Liver (tissue), 9 donors: Measurements from ENCODE around the gene MAPKAP1. TPM values are rescaled to one million over a fixed set of nuclear protein-coding genes. Genes with fewer than 3 reads are reported as not detected.

Source experiments
- DNase-seq: peaks from one replicate; pipeline ENCODE4 v3.0.0-alpha.2; 2017; ENCODE audit warnings: low spot score
- H3K27ac ChIP-seq, 2 donors: one replicate each; pipeline ENCODE4 v1.7.0; 2013; ENCODE audit warnings: inconsistent platforms in 2 of 2, low read length in 2 of 2, control low read depth in 1 of 2, low read depth in 1 of 2, mild to moderate bottlenecking in 1 of 2
- H3K27me3 ChIP-seq, 4 donors: one replicate each; pipeline versions ENCODE4 v1.6.1 to v1.7.0; 2013; ENCODE audit warnings: low read length in 3 of 4, inconsistent platforms in 1 of 4, mild to moderate bottlenecking in 1 of 4, moderate library complexity in 1 of 4; ENCODE audit not compliant: control insufficient read depth in 4 of 4, insufficient read depth in 4 of 4
- H3K36me3 ChIP-seq, 4 donors: one replicate each; pipeline versions ENCODE4 v1.6.1 to v1.7.0; 2013; ENCODE audit warnings: low read length in 3 of 4, mild to moderate bottlenecking in 3 of 4, low read depth in 1 of 4, moderate library complexity in 1 of 4; ENCODE audit not compliant: control insufficient read depth in 4 of 4, insufficient read depth in 3 of 4
- H3K4me1 ChIP-seq, 4 donors: one replicate each; pipeline versions ENCODE4 v1.6.1 to v1.7.0; 2013; ENCODE audit warnings: low read length in 3 of 4, mild to moderate bottlenecking in 3 of 4, moderate library complexity in 1 of 4; ENCODE audit not compliant: control insufficient read depth in 4 of 4, insufficient read depth in 4 of 4
- H3K4me3 ChIP-seq, 3 donors: one replicate each; pipeline versions ENCODE4 v1.6.1 to v1.7.0; 2013; ENCODE audit warnings: low read length in 3 of 3, control low read depth in 1 of 3, low read depth in 1 of 3, mild to moderate bottlenecking in 1 of 3
- H3K9ac ChIP-seq, 2 donors: one replicate each; pipeline ENCODE4 v1.7.0; 2013; ENCODE audit warnings: low read length in 2 of 2, mild to moderate bottlenecking in 2 of 2, moderate library complexity in 2 of 2, control low read depth in 1 of 2, low read depth in 1 of 2
- H3K9me3 ChIP-seq, 4 donors: one replicate each; pipeline versions ENCODE4 v1.6.1 to v1.7.0; 2013; ENCODE audit warnings: low read length in 3 of 4; ENCODE audit not compliant: control insufficient read depth in 4 of 4
- EGR1 ChIP-seq, 2 donors: IDR thresholded peaks; 2 replicates each; pipeline ENCODE4 v1.6.1; 2016 to 2018; ENCODE audit warnings: antibody characterized with exemption in 2 of 2, low read depth in 2 of 2
- FOXA1 ChIP-seq: IDR thresholded peaks from 2 replicates; pipeline ENCODE4 v1.6.1; 2016; ENCODE audit warnings: antibody characterized with exemption
- FOXA2 ChIP-seq: IDR thresholded peaks from 2 replicates; pipeline ENCODE4 v1.6.1; 2016; ENCODE audit warnings: antibody characterized with exemption
- GABPA ChIP-seq, 2 donors: IDR thresholded peaks in 1 of 2; conservative IDR thresholded peaks in 1 of 2; 2 replicates each; pipeline ENCODE4 v1.6.1; 2016; ENCODE audit warnings: antibody characterized with exemption in 2 of 2, mild to moderate bottlenecking in 1 of 2, moderate library complexity in 1 of 2
- HNF4A ChIP-seq, 2 donors: conservative IDR thresholded peaks; 2 replicates each; pipeline ENCODE4 v1.6.1; 2016; ENCODE audit warnings: antibody characterized with exemption in 2 of 2, mild to moderate bottlenecking in 2 of 2
- JUND ChIP-seq, 2 donors: IDR thresholded peaks; 2 replicates each; pipeline ENCODE4 v1.6.1; 2016; ENCODE audit warnings: antibody characterized with exemption in 2 of 2
- NR2F2 ChIP-seq: IDR thresholded peaks from 2 replicates; pipeline ENCODE4 v1.6.1; 2016; ENCODE audit warnings: antibody characterized with exemption
- RAD21 ChIP-seq, 2 donors: IDR thresholded peaks; 2 replicates each; pipeline ENCODE4 v1.6.1; 2016; ENCODE audit warnings: antibody characterized with exemption in 2 of 2, mild to moderate bottlenecking in 2 of 2
- RXRA ChIP-seq, 2 donors: IDR thresholded peaks; 2 replicates each; pipeline ENCODE4 v1.6.1; 2017 to 2018; ENCODE audit warnings: antibody characterized with exemption in 2 of 2, mild to moderate bottlenecking in 1 of 2
- SP1 ChIP-seq: IDR thresholded peaks from 2 replicates; pipeline ENCODE4 v1.6.1; 2018; ENCODE audit warnings: antibody characterized with exemption, mild to moderate bottlenecking
- TAF1 ChIP-seq: conservative IDR thresholded peaks from 2 replicates; pipeline ENCODE4 v1.6.1; 2016; ENCODE audit warnings: antibody characterized with exemption, mild to moderate bottlenecking
- YY1 ChIP-seq: IDR thresholded peaks from 2 replicates; pipeline ENCODE4 v1.6.1; 2016; ENCODE audit warnings: antibody characterized with exemption, mild to moderate bottlenecking
- WGBS: extraction: QIAGEN DNeasy Blood & Tissue Kit; methylation state at CpG from one replicate; pipeline ENCODE4 v1.1.7; 2013; 5-methylcytosine and 5-hydroxymethylcytosine counted together
- polyA plus RNA-seq, 2 donors: library from polyadenylated mRNA; stranded (reverse) in 1 of 2; unstranded in 1 of 2; fragments of 200-250 nt in 1 of 2; fragments of >200 nt in 1 of 2; fragmentation: Nextera tagmentation in 1 of 2; extraction: Ambion mirVana in 1 of 2; gene quantifications; one replicate each; pipeline versions ENCODE4 v1.2.1 to v1.2.3, GENCODE V29; 2013 to 2015
- total RNA-seq, 2 donors: library from RNA; depleted of rRNA; stranded (reverse); fragments of >200 nt; gene quantifications; one replicate each; pipeline ENCODE4 v1.2.3, GENCODE V29; 2014
- TF ChIP-seq, protein P1 (sequence below): IDR thresholded peaks from 2 replicates; pipeline ENCODE4 v1.6.1; 2016; ENCODE audit warnings: antibody characterized with exemption
- TF ChIP-seq, protein P2 (sequence below): IDR thresholded peaks from 2 replicates; pipeline ENCODE4 v1.6.1; 2016; ENCODE audit warnings: antibody characterized with exemption, mild to moderate bottlenecking
- TF ChIP-seq, protein P3 (sequence below): IDR thresholded peaks from 2 replicates; pipeline ENCODE4 v1.6.1; 2016; ENCODE audit warnings: antibody characterized with exemption
- TF ChIP-seq, protein P4 (sequence below): IDR thresholded peaks from 2 replicates; pipeline ENCODE4 v1.6.1; 2016; ENCODE audit warnings: antibody characterized with exemption
- TF ChIP-seq, protein P5 (sequence below): fragments of 150-350 bp; IDR thresholded peaks from 2 replicates; pipeline ENCODE4 v1.5.1; 2017; ENCODE audit warnings: improper control_type of control experiment, low read depth, low read length; ENCODE audit not compliant: missing input control
- donor health status: healthy.
- donor health status: healthy.
- donor health status: healthy.
- donor health status: healthy.
- donor health status: healthy.

MAPKAP1 gene
- total and polyA plus RNA-seq, 4 donors, result 23.6 to 55.9 (median 32.7) TPM

DNA sequence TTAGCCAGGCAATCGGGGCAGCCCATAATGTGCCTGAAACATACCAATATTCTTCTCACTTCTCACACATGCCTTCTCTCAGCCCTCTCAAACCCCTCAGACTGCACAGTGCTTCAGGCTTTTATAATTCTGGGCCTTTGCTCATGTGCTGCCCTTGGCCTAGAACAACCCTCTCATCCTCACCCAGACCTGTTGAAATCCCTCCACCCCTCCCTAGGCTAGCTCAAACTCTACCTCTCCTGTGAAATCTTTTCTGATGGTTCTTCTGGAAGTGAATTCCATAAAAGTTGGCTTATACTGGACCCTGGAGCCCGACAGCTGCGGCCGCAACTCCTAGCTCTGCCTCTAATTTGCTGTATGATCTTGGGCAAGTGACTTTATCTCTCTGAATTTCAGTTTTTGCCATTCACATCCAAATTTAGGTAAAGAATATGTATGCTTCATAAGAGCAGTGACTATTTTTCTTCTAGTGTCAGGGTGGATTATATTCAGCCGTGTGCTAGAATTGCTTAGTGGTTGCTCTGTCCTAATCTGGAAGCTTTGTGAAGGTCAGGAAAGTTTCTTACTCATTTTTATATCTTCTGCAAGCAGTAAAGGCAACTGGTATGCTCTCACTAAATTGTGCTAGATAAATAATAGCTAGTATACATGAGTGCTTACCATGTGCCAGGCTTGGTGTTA, 221.4 kb downstream of the MAPKAP1 start:
- TF ChIP-seq RXRA (IDR thresholded peaks at IDR 0.05) (peak in 1 of 2 donors; percentile 44), SP1 (no peak), YY1 (peak; percentile 2), HNF4A (conservative IDR thresholded peaks at IDR 0.05) (no peak), RAD21 (IDR thresholded peaks at IDR 0.05) (no peak), FOXA2 (no peak), JUND (IDR thresholded peaks at IDR 0.05) (no peak), FOXA1 (no peak), TAF1 (no peak), NR2F2 (no peak)
- TF ChIP-seq, protein P1, sequence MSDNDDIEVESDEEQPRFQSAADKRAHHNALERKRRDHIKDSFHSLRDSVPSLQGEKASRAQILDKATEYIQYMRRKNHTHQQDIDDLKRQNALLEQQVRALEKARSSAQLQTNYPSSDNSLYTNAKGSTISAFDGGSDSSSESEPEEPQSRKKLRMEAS, result no peak
- TF ChIP-seq, protein P2, sequence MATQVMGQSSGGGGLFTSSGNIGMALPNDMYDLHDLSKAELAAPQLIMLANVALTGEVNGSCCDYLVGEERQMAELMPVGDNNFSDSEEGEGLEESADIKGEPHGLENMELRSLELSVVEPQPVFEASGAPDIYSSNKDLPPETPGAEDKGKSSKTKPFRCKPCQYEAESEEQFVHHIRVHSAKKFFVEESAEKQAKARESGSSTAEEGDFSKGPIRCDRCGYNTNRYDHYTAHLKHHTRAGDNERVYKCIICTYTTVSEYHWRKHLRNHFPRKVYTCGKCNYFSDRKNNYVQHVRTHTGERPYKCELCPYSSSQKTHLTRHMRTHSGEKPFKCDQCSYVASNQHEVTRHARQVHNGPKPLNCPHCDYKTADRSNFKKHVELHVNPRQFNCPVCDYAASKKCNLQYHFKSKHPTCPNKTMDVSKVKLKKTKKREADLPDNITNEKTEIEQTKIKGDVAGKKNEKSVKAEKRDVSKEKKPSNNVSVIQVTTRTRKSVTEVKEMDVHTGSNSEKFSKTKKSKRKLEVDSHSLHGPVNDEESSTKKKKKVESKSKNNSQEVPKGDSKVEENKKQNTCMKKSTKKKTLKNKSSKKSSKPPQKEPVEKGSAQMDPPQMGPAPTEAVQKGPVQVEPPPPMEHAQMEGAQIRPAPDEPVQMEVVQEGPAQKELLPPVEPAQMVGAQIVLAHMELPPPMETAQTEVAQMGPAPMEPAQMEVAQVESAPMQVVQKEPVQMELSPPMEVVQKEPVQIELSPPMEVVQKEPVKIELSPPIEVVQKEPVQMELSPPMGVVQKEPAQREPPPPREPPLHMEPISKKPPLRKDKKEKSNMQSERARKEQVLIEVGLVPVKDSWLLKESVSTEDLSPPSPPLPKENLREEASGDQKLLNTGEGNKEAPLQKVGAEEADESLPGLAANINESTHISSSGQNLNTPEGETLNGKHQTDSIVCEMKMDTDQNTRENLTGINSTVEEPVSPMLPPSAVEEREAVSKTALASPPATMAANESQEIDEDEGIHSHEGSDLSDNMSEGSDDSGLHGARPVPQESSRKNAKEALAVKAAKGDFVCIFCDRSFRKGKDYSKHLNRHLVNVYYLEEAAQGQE, result no peak
- TF ChIP-seq, protein P3, sequence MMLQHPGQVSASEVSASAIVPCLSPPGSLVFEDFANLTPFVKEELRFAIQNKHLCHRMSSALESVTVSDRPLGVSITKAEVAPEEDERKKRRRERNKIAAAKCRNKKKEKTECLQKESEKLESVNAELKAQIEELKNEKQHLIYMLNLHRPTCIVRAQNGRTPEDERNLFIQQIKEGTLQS, result no peak
- TF ChIP-seq, protein P4, sequence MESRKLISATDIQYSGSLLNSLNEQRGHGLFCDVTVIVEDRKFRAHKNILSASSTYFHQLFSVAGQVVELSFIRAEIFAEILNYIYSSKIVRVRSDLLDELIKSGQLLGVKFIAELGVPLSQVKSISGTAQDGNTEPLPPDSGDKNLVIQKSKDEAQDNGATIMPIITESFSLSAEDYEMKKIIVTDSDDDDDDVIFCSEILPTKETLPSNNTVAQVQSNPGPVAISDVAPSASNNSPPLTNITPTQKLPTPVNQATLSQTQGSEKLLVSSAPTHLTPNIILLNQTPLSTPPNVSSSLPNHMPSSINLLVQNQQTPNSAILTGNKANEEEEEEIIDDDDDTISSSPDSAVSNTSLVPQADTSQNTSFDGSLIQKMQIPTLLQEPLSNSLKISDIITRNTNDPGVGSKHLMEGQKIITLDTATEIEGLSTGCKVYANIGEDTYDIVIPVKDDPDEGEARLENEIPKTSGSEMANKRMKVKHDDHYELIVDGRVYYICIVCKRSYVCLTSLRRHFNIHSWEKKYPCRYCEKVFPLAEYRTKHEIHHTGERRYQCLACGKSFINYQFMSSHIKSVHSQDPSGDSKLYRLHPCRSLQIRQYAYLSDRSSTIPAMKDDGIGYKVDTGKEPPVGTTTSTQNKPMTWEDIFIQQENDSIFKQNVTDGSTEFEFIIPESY, result no peak
- Histone ChIP-seq H3K36me3 (peaks cover 0 to 3% (median 1%) of the 10 kb centered on the region in 4 donors), H3K27me3 (no peaks in the 10 kb centered on the region), H3K4me3 (no peak overlapping the region), H3K4me1 (peaks cover 3 to 23% (median 21%) of the 10 kb centered on the region in 4 donors), H3K27ac (peak overlapping the region; percentile 53 to 61), H3K9ac (no peak overlapping the region), H3K9me3 (no peaks in the 10 kb centered on the region)
- WGBS, result 85% methylated on average over 5 of the region's 5 CpGs
- DNase-seq, result no peak

DNA sequence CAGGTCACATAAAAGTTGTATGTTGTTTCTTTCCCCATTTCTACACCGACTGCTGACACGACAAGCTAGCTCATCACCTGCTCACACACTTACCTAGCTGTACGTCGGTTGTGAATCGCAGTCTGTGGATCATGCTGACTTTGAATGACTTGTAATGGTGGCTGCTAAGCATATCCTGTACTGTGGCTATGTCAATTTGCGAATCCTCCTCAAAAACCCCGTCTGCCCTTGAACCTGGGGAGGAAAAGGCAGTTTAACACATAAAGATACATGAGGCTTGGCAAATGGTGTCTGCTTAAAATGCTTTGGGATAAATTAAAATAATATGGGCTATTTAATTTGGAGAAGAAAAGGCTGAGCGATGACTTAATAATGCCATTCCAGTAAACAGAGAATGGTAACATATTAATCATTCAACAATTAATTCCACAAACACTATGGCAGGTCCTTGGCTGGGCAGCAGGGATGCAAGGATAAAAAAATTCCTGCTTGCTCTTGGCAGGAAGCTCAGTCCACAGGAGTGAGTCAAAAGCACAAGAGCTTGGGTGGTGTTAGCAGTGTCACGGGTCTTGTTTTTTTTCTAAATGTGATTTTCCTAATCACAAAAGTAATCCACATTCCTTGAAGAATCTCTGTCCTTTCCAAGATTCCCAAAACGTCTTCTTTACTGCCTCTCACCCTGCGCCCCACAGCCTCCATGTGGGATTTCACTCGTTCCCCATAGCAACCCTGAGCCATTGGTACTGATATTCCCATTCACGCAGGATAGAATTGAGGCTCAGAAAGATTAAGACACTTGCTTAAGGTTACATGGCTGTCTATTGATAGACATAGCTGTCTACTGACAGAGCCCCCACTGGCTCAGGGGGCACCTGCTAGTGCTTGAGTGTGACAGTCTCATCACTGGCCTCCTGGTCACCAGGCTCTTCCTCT, 222.4 kb downstream of the MAPKAP1 start:
- TF ChIP-seq GABPA (IDR thresholded peaks at IDR 0.05 in 1 of 2, conservative IDR thresholded peaks at IDR 0.05 in 1 of 2), result no peak
- TF ChIP-seq RAD21 (IDR thresholded peaks at IDR 0.05), result no peak
- TF ChIP-seq TAF1, result no peak
- no peak for TF ChIP-seq FOXA1
- no peak for TF ChIP-seq YY1
- no peak for TF ChIP-seq JUND (IDR thresholded peaks at IDR 0.05)
- TF ChIP-seq FOXA2, result no peak
- no peak for TF ChIP-seq EGR1 (IDR thresholded peaks at IDR 0.05; ENCODE audit: low read depth in 2 of 2)
- TF ChIP-seq, protein P5, sequence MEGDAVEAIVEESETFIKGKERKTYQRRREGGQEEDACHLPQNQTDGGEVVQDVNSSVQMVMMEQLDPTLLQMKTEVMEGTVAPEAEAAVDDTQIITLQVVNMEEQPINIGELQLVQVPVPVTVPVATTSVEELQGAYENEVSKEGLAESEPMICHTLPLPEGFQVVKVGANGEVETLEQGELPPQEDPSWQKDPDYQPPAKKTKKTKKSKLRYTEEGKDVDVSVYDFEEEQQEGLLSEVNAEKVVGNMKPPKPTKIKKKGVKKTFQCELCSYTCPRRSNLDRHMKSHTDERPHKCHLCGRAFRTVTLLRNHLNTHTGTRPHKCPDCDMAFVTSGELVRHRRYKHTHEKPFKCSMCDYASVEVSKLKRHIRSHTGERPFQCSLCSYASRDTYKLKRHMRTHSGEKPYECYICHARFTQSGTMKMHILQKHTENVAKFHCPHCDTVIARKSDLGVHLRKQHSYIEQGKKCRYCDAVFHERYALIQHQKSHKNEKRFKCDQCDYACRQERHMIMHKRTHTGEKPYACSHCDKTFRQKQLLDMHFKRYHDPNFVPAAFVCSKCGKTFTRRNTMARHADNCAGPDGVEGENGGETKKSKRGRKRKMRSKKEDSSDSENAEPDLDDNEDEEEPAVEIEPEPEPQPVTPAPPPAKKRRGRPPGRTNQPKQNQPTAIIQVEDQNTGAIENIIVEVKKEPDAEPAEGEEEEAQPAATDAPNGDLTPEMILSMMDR, result no peak
- H3K4me3 ChIP-seq, result no peak overlapping the region
- WGBS, result 92% methylated on average over 13 of the region's 13 CpGs
- H3K27me3 ChIP-seq, result no peaks in the 10 kb centered on the region
- H3K9ac ChIP-seq, result no peak overlapping the region
- peaks cover 0 to 3% (median 1%) of the 10 kb centered on the region in 4 donors for H3K36me3 ChIP-seq
- no peak overlapping the region for H3K27ac ChIP-seq
- no peaks in the 10 kb centered on the region for H3K9me3 ChIP-seq
- no peak for DNase-seq
- H3K4me1 ChIP-seq, result peaks cover 3 to 23% (median 21%) of the 10 kb centered on the region in 4 donors
